Tibial nerve (tissue), 4 donors: Measurements from ENCODE around the gene NEUROD2. TPM values are rescaled to one million over a fixed set of nuclear protein-coding genes. Genes with fewer than 3 reads are reported as not detected.

Source experiments
- DNase-seq, 2 donors: peaks; one replicate each; pipeline ENCODE4 v3.0.0-alpha.2; 2019; ENCODE audit warnings: low spot score in 2 of 2
- H3K27ac ChIP-seq, 4 donors: fragments of 200-600 bp; sonication (generic) in 3 of 4; one replicate each; pipeline ENCODE4 v1.5.1; 2017 to 2019; ENCODE audit warnings: mild to moderate bottlenecking in 1 of 4
- H3K27me3 ChIP-seq, 2 donors: fragments of 200-600 bp; sonication (generic) in 1 of 2; one replicate each; pipeline versions ENCODE4 v1.5.1 to v1.6.0; 2017 to 2019
- H3K36me3 ChIP-seq, 3 donors: fragments of 200-600 bp; sonication (generic); one replicate each; pipeline ENCODE4 v1.5.1; 2018 to 2019
- H3K4me1 ChIP-seq, 4 donors: fragments of 200-600 bp; sonication (generic) in 3 of 4; one replicate each; pipeline ENCODE4 v1.5.1; 2017 to 2019
- H3K4me3 ChIP-seq, 4 donors: fragments of 200-600 bp; sonication (generic) in 3 of 4; one replicate each; pipeline ENCODE4 v1.5.1; 2017 to 2019; ENCODE audit warnings: mild to moderate bottlenecking in 1 of 4, moderate library complexity in 1 of 4
- H3K9me3 ChIP-seq, 4 donors: fragments of 200-600 bp; sonication (generic) in 3 of 4; one replicate each; pipeline ENCODE4 v1.5.1; 2017 to 2019
- CTCF ChIP-seq, 5 experiments: fragments of 200-600 bp in 3 of 5; fragments of 450-650 bp in 2 of 5; sonication (generic) in 3 of 5; IDR thresholded peaks; one replicate each; pipeline ENCODE4 v1.5.1; 2016 to 2019; ENCODE audit warnings: antibody characterized with exemption in 5 of 5, mild to moderate bottlenecking in 3 of 5, moderate library complexity in 2 of 5
- EP300 ChIP-seq, 2 donors: sonication (generic); formaldehyde crosslinking; IDR thresholded peaks; one replicate each; pipeline ENCODE4 v1.6.1; 2017; ENCODE audit warnings: antibody characterized with exemption in 2 of 2, mild to moderate bottlenecking in 1 of 2
- POLR2A ChIP-seq, 2 donors: fragments of 450-650 bp; IDR thresholded peaks; one replicate each; pipeline ENCODE4 v1.6.1; 2017; ENCODE audit warnings: antibody characterized with exemption in 2 of 2, mild to moderate bottlenecking in 2 of 2, moderate library complexity in 2 of 2
- WGBS, 2 donors: methylation state at CpG; one replicate each; pipeline ENCODE4 v1.1.5; 2018; 5-methylcytosine and 5-hydroxymethylcytosine counted together
- total RNA-seq, 4 donors: library from RNA; depleted of rRNA; stranded (reverse); fragments of >200 nt; gene quantifications; one replicate each; pipeline ENCODE4 v1.1.0, GENCODE V29; 2016

NEUROD2 gene
- total RNA-seq, 4 donors from 2014 or later = not detected

DNA sequence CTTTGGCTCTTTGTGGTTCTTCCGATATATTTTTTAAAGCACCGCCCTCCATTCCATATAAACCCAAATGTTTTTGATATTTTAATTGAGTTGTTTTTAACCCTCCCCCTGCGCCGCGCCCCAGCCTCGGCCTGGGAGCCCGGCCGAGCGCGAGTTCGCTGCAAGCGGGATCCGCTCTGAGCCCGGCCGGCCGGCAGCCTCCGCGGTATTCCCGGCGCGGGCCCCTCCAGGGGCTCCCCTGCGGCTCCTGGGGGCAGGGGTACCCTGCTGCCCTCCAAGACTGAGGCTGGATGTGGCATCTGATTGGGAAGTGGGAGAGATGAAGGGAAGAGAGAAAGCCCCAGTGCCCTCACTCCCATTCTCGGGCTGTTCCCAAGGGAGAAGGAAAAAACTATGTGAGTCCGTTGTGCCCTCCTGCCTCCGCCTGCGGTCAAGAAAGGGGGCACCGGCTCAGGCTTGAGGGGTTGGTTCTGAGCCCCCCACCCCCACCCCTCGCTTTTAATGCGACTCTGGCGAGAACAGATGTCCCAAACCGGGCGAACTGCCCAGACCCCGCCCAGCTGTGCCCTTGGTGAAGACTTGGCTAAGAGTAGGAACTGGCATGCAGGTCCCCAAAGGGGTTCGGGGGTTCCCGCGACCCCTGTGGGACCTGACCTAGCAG lies 8.6 kb downstream of the NEUROD2 start:
- H3K4me1 ChIP-seq = peaks cover 0 to 43% (median 14%) of the 10 kb centered on the region in 4 donors
- H3K27ac ChIP-seq = no peak overlapping the region
- no peak overlapping the region for H3K4me3 ChIP-seq
- peaks cover 2 to 98% of the 10 kb centered on the region in 2 donors for H3K27me3 ChIP-seq
- DNase-seq = no peak
- H3K9me3 ChIP-seq = no peaks in the 10 kb centered on the region
- no peaks in the 10 kb centered on the region for H3K36me3 ChIP-seq
- TF ChIP-seq CTCF (IDR thresholded peaks at IDR 0.05) = no peak
- WGBS, 2 donors = 2 to 4% methylated on average over 34 to 36 of the region's 36 CpGs

GRCh38 chr17:39598630-39599003 lies 9.1 kb downstream of the NEUROD2 start:
- 2 to 3% methylated on average over 17 of the region's 17 CpGs for WGBS, 2 donors
- Histone ChIP-seq H3K4me1 (peaks cover 0 to 40% (median 14%) of the 10 kb centered on the region in 4 donors), H3K27ac (no peak overlapping the region), H3K36me3 (no peaks in the 10 kb centered on the region), H3K27me3 (peaks cover 0 to 97% of the 10 kb centered on the region in 2 donors), H3K4me3 (no peak overlapping the region), H3K9me3 (no peaks in the 10 kb centered on the region)
- no peak for DNase-seq
- no peak for TF ChIP-seq CTCF (IDR thresholded peaks at IDR 0.05)
- TF ChIP-seq EP300 (IDR thresholded peaks at IDR 0.05) = no peak
- TF ChIP-seq POLR2A (IDR thresholded peaks at IDR 0.05) = no peak

DNA sequence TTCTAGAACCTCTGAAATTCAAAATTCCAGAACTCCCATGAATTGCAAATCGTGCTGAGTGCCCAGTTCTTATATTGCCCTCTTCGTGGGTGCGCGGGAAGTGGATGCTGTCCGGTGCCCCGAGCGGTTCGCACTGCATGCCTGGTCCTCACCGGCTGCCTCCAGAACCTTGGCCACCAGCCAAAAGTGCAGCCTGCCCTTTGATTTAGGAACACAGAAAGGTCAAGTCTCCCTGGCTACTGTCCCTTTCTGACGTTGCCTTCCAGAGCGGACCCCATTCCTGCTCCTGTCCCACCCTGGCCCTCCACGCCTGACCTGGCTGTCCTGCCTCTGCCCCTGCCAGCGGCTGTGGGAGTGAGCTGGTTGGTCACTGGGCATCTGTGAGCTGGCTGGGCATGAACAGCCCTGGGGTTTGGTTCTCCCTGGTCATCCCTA lies 9.7 kb downstream of the NEUROD2 start:
- H3K36me3 ChIP-seq = no peaks in the 10 kb centered on the region
- no peaks in the 10 kb centered on the region for H3K9me3 ChIP-seq
- peaks cover 0 to 97% of the 10 kb centered on the region in 2 donors for H3K27me3 ChIP-seq
- no peak overlapping the region for H3K27ac ChIP-seq
- no peak for DNase-seq
- peaks cover 0 to 40% (median 14%) of the 10 kb centered on the region in 4 donors for H3K4me1 ChIP-seq
- TF ChIP-seq EP300 (IDR thresholded peaks at IDR 0.05) (no peak), POLR2A (IDR thresholded peaks at IDR 0.05) (no peak), CTCF (IDR thresholded peaks at IDR 0.05) (no peak)
- 11 to 16% methylated on average over 13 of the region's 13 CpGs for WGBS, 2 donors
- H3K4me3 ChIP-seq = no peak overlapping the region

GRCh38 chr17:39597372-39598046 lies 10.2 kb downstream of the NEUROD2 start:
- Histone ChIP-seq H3K27me3 (peaks cover 0 to 97% of the 10 kb centered on the region in 2 donors), H3K27ac (no peak overlapping the region), H3K4me1 (peaks cover 0 to 40% (median 14%) of the 10 kb centered on the region in 4 donors), H3K9me3 (no peaks in the 10 kb centered on the region), H3K4me3 (no peak overlapping the region), H3K36me3 (no peaks in the 10 kb centered on the region)
- WGBS, 2 donors = 10 to 13% methylated on average over 20 of the region's 22 CpGs
- TF ChIP-seq POLR2A (IDR thresholded peaks at IDR 0.05) (no peak), EP300 (IDR thresholded peaks at IDR 0.05) (no peak), CTCF (IDR thresholded peaks at IDR 0.05) (no peak)
- no peak for DNase-seq

DNA sequence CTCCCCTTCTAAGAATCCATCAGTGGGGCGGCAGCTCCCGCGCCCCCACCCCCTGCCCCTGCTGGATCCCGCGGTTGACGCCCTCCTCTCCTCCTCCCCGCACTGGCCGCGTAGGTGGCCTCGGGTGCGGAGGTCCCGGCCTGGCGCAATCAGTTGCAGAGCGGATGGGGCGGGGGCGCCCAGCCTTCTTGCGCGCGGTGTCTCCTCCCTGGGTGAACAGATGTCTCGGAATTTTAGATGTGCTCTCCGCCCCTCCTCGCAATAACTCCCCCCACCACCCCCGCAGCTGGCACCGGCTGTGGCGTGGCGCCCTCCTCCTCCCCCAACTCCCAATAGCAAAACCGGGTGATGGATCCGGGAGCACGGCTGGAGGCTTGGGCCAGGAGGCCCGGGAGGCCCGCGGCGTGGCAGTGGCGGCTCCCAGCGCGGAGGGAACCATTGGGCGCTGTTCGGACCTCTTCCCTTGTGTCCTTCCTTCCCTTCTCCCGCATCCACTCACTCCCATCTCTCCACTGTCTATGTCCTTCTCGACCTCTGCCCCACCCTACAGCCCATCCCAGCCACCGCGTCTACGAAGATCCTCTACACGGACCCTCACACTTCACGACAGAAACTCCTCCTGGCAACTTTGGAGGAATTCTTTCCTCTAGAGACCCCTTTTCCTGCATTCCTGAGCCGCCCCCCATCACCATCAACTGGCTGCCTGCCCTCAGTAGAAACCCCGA lies 11.0 kb downstream of the NEUROD2 start:
- Histone ChIP-seq H3K4me1 (peaks cover 0 to 40% (median 14%) of the 10 kb centered on the region in 4 donors), H3K36me3 (no peaks in the 10 kb centered on the region), H3K9me3 (no peaks in the 10 kb centered on the region), H3K27ac (no peak overlapping the region), H3K4me3 (no peak overlapping the region), H3K27me3 (peaks cover 0 to 94% of the 10 kb centered on the region in 2 donors)
- 2 to 3% methylated on average over 36 to 45 of the region's 47 CpGs for WGBS, 2 donors
- no peak for TF ChIP-seq POLR2A (IDR thresholded peaks at IDR 0.05)
- TF ChIP-seq EP300 (IDR thresholded peaks at IDR 0.05) = no peak
- no peak for TF ChIP-seq CTCF (IDR thresholded peaks at IDR 0.05)
- no peak for DNase-seq
